Type B pancreatic cell (in vitro differentiated cells): ENCODE results near the gene RCAN1. TPM values are rescaled to one million over a fixed set of nuclear protein-coding genes. Genes with fewer than 3 reads are reported as not detected.
"Not testable (repeated sequence)": the region's sequence is repeated elsewhere in the genome, so short reads cannot be mapped to it uniquely, and the experiment has no call there.

Experiments used
- DNase-seq: peaks from one replicate; pipeline ENCODE4 v3.0.0; 2021; ENCODE audit warnings: mixed read lengths; ENCODE audit not compliant: unreplicated experiment; ENCODE audit errors: extremely low spot score
- H3K27ac Mint-ChIP-seq: 2 replicates; pipeline ENCODE4 v1.8.0; 2021; ENCODE audit warnings: mild to moderate bottlenecking, mixed read lengths
- H3K27me3 Mint-ChIP-seq: 2 replicates; pipeline ENCODE4 v1.8.0; 2021; ENCODE audit warnings: mixed read lengths
- H3K36me3 Mint-ChIP-seq: 2 replicates; pipeline ENCODE4 v1.8.0; 2021; ENCODE audit warnings: mixed read lengths
- H3K4me1 Mint-ChIP-seq: one replicate; pipeline ENCODE4 v1.8.0; 2021; ENCODE audit warnings: mixed read lengths; ENCODE audit not compliant: unreplicated experiment
- H3K4me3 Mint-ChIP-seq: 2 replicates; pipeline ENCODE4 v1.8.0; 2021; ENCODE audit warnings: mild to moderate bottlenecking, mixed read lengths
- H3K9me3 Mint-ChIP-seq: 2 replicates; pipeline ENCODE4 v1.8.0; 2021; ENCODE audit warnings: mixed read lengths
- total RNA-seq: library from RNA; stranded (reverse); gene quantifications from 2 replicates; pipeline ENCODE4 v1.2.1, GENCODE V29; 2021; ENCODE audit warnings: low replicate concordance
- TF ChIP-seq, protein P1 (sequence below): fragments of 200-600 bp; sonication (generic); conservative IDR thresholded peaks from 2 replicates; pipeline ENCODE4 v1.5.0; 2021; ENCODE audit warnings: antibody characterized with exemption, mild to moderate bottlenecking

Gene RCAN1
- total RNA-seq, 1 donor from 2014 or later = 16.5 TPM

DNA sequence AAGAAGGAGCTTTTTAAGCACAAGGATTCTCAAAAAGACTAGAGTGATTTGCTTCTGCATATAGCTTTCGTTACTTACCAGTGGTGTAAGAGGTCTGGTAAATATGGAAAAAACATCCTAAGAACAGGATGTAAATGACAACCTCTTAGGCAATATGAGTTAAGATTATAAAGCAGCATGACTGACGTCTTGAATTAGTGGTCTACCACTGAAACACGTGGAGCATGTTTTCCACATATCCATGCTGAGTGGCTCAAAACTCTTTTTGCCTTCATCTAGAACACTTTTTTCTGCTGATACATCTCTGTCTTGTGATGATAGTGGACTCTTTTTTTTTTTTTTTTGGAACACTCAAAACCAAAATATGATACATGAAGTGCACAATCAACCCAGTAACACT lies 44.6 kb downstream of the RCAN1 start:
- DNase-seq = no peak
- TF ChIP-seq, protein P1, sequence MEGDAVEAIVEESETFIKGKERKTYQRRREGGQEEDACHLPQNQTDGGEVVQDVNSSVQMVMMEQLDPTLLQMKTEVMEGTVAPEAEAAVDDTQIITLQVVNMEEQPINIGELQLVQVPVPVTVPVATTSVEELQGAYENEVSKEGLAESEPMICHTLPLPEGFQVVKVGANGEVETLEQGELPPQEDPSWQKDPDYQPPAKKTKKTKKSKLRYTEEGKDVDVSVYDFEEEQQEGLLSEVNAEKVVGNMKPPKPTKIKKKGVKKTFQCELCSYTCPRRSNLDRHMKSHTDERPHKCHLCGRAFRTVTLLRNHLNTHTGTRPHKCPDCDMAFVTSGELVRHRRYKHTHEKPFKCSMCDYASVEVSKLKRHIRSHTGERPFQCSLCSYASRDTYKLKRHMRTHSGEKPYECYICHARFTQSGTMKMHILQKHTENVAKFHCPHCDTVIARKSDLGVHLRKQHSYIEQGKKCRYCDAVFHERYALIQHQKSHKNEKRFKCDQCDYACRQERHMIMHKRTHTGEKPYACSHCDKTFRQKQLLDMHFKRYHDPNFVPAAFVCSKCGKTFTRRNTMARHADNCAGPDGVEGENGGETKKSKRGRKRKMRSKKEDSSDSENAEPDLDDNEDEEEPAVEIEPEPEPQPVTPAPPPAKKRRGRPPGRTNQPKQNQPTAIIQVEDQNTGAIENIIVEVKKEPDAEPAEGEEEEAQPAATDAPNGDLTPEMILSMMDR = no peak
- Mint-ChIP-seq H3K27me3 (no peaks in the 10 kb centered on the region), H3K4me1 (no peaks in the 10 kb centered on the region), H3K4me3 (no peak overlapping the region), H3K36me3 (no peaks in the 10 kb centered on the region), H3K9me3 (no peaks in the 10 kb centered on the region), H3K27ac (no peak overlapping the region)

DNA sequence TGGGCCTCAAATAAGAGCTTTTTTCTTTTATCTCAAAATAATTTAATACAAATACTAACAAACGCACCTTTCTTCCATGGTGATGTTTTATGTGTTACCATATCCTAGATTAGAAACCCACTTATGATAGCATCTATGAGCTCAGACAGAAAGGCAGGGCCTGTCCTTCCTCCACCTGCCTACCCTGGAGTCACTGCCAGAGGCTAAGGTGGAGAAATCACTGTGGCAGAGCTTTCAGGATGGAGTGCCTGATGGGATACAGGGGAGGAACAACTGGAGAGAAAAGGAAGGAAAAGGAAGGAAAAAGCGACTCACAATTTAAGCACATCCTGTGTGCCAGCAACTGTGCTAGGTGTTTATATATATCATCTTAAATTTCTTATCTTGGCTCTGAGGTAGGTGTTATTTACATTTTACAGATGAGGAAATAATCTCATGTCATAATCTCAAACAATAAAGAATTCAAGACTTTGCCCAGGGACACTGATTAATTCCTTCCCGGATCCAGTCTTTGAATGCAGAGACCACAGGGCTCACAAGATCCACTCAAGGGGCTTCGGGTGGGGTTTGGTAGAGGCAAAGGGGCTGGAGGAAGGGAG lies 45.4 kb downstream of the RCAN1 start:
- TF ChIP-seq, protein P1 = no peak
- Mint-ChIP-seq H3K4me1 (no peaks in the 10 kb centered on the region), H3K9me3 (no peaks in the 10 kb centered on the region), H3K27ac (no peak overlapping the region), H3K36me3 (no peaks in the 10 kb centered on the region), H3K4me3 (no peak overlapping the region), H3K27me3 (no peaks in the 10 kb centered on the region)
- DNase-seq = no peak

- H3K9me3 Mint-ChIP-seq, H3K27me3 Mint-ChIP-seq, H3K36me3 Mint-ChIP-seq, H3K4me3 Mint-ChIP-seq, DNase-seq, H3K4me1 Mint-ChIP-seq, H3K27ac Mint-ChIP-seq: not testable (repeated sequence)
Measured at GRCh38 chr21:34568801-34569200, 46.1 kb downstream of the RCAN1 start.

DNA sequence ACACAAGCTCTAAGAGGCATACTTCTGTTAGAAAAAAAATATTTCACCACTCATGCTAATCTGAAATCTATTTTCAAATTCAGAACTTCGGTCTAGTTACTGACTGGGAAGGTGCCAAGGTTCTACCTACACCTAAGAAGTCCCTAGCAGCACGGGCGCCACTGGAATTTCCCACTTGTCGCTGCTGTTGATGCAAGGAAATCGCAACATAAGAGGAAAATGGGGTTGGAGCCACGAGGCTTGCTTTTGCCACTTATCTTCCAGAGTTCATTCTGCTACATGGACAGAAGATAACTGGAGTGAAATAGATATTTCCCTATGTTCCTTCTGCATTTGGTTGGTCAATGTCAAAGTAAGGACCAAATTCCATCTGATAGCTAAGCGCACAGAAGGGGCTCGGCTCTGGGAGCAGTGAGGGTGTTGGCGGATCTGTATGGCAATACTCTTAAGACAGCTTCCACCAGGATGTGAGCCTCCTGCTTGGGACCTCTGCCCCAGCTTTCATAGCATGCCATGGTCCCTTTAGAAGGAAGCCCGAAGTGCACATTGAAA lies 47.2 kb downstream of the RCAN1 start:
- H3K27ac Mint-ChIP-seq = no peak overlapping the region
- no peaks in the 10 kb centered on the region for H3K4me1 Mint-ChIP-seq
- no peaks in the 10 kb centered on the region for H3K36me3 Mint-ChIP-seq
- TF ChIP-seq, protein P1 = no peak
- no peak for DNase-seq
- H3K4me3 Mint-ChIP-seq = no peak overlapping the region
- H3K9me3 Mint-ChIP-seq = no peaks in the 10 kb centered on the region
- no peaks in the 10 kb centered on the region for H3K27me3 Mint-ChIP-seq

- no peaks in the 10 kb centered on the region for H3K27me3 Mint-ChIP-seq
- H3K4me3 Mint-ChIP-seq = no peak overlapping the region
- no peaks in the 10 kb centered on the region for H3K9me3 Mint-ChIP-seq
- TF ChIP-seq, protein P1 = no peak
- H3K4me1 Mint-ChIP-seq = no peaks in the 10 kb centered on the region
- H3K36me3 Mint-ChIP-seq = no peaks in the 10 kb centered on the region
- H3K27ac Mint-ChIP-seq = no peak overlapping the region
- DNase-seq = no peak
Measured at GRCh38 chr21:34565238-34565637, 49.7 kb downstream of the RCAN1 start.

GRCh38 chr21:34563370-34563769 lies 51.5 kb downstream of the RCAN1 start:
- not testable (repeated sequence) for H3K27me3 Mint-ChIP-seq, H3K4me3 Mint-ChIP-seq, H3K27ac Mint-ChIP-seq, H3K36me3 Mint-ChIP-seq, DNase-seq, H3K4me1 Mint-ChIP-seq, H3K9me3 Mint-ChIP-seq
